ENCODE results near the gene ANKRD42.

GRCh38 chr11:83252266-83252665 is 58.8 kb downstream of the ANKRD42 start:
- TF ChIP-seq CTCF (IDR thresholded peaks at IDR 0.05) (no peak), POLR2AphosphoS5 (IDR thresholded peaks at IDR 0.05) (no peak), POLR2A (IDR thresholded peaks at IDR 0.05) (no peak)

Data from transverse colon (tissue), 4 donors.